ENCODE results near the gene NT5C3B. TPM values are rescaled to one million over a fixed set of nuclear protein-coding genes. Genes with fewer than 3 reads are reported as not detected.

NT5C3B gene
- total and polyA plus RNA-seq, 4 donors, result 15.3 to 32.0 (median 26.9) TPM

GRCh38 chr17:41797377-41797776, 38.7 kb downstream of the NT5C3B start:
- TF ChIP-seq SP1 (IDR thresholded peaks at IDR 0.05) (no peak), HNF4A (conservative IDR thresholded peaks at IDR 0.05) (no peak), JUND (IDR thresholded peaks at IDR 0.05) (no peak), EGR1 (IDR thresholded peaks at IDR 0.05; ENCODE audit: low read depth in 2 of 2) (no peak), CTCF (IDR thresholded peaks at IDR 0.05; ENCODE audit: low read depth, low read length, missing input control) (no peak), YY1 (IDR thresholded peaks at IDR 0.05) (no peak), RXRA (IDR thresholded peaks at IDR 0.05) (no peak), REST (IDR thresholded peaks at IDR 0.05) (no peak), ZBTB33 (IDR thresholded peaks at IDR 0.05) (no peak), ATF3 (IDR thresholded peaks at IDR 0.05) (no peak), MAX (IDR thresholded peaks at IDR 0.05) (no peak), FOXA1 (IDR thresholded peaks at IDR 0.05) (no peak), FOXA2 (IDR thresholded peaks at IDR 0.05) (no peak), RAD21 (IDR thresholded peaks at IDR 0.05) (no peak), NR2F2 (IDR thresholded peaks at IDR 0.05) (no peak)
- no peaks in the 10 kb centered on the region for H3K9me3 ChIP-seq (ENCODE audit: control insufficient read depth in 4 of 4, low read length in 3 of 4)
- no peak overlapping the region for H3K9ac ChIP-seq (ENCODE audit: low read depth in 1 of 2, low read length in 2 of 2)
- no peaks in the 10 kb centered on the region for H3K36me3 ChIP-seq (ENCODE audit: control insufficient read depth in 4 of 4, insufficient read depth in 3 of 4, low read depth in 1 of 4, low read length in 3 of 4)
- no peak overlapping the region for H3K27ac ChIP-seq (ENCODE audit: low read depth in 1 of 2, low read length in 2 of 2)
- peaks cover 0 to 9% (median 3%) of the 10 kb centered on the region in 4 donors for H3K4me1 ChIP-seq (ENCODE audit: control insufficient read depth in 4 of 4, insufficient read depth in 4 of 4, low read length in 3 of 4)
- no peaks in the 10 kb centered on the region for H3K27me3 ChIP-seq (ENCODE audit: control insufficient read depth in 4 of 4, insufficient read depth in 4 of 4, low read length in 3 of 4)
- no peak for DNase-seq (ENCODE audit: low spot score)
- 97% methylated on average over 3 of the region's 3 CpGs for WGBS
- H3K4me3 ChIP-seq (ENCODE audit: low read depth in 1 of 3, low read length in 3 of 3), result no peak overlapping the region

Data from liver (tissue), 9 donors.